GM12891 (cell line): ENCODE results near the gene DLL3.

Source experiments
- POLR2A ChIP-seq: IDR thresholded peaks from 2 replicates; pipeline ENCODE4 v1.6.1; 2011; ENCODE audit warnings: low read depth, low read length, control low read depth
- SPI1 ChIP-seq: IDR thresholded peaks from 2 replicates; pipeline ENCODE4 v1.6.1; 2011; ENCODE audit warnings: low read depth, low read length, control low read depth

DNA sequence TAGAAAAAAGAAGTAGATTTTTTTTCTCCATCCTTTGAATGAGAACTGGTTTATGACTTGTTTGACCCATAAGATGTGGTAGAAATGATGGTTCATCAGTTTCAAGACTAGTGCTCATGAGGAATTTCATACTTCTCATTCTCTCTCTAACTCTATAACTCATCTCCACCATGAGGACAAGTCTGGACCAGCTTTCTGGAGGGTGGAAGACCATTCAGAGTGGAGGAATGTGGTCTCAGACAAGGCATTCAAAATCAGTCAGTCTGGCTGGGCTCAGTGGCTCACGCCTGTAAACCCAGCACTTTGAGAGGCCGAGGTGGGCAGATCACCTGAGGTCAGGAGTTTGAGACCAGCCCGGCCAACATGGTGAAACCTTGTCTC, 44.7 kb downstream of the DLL3 start:
- TF ChIP-seq POLR2A: no peak
- no peak for TF ChIP-seq SPI1
